Fibroblast of pulmonary artery (primary cell): ENCODE measurements around the gene SEMA3D.
A peak's percentile ranks its signal among the peaks of the same experiment; 100 is the strongest.

Experiments
- DNase-seq: peaks from one replicate; pipeline ENCODE4 v3.0.0-alpha.2; 2010; ENCODE audit warnings: low read depth
- H3K4me3 ChIP-seq: replicated peaks from 2 replicates; pipeline ENCODE4 v1.5.1; 2011; ENCODE audit warnings: low read depth, mild to moderate bottlenecking, control low read depth, low read length, moderate library complexity
- CTCF ChIP-seq: IDR thresholded peaks from 2 replicates; pipeline ENCODE4 v1.5.1; 2011; ENCODE audit warnings: mild to moderate bottlenecking, control low read depth, low read length, inconsistent platforms; ENCODE audit errors: missing control alignments

SEMA3D gene

GRCh38 chr7:85186521-85187241 is at the start of gene SEMA3D:
SEMA3D (minus strand) TSS chr7:85187056; CDS start chr7:85121891, 65,165 bp downstream.
- peak within 1 kb of the TSS; percentile 78 for H3K4me3 ChIP-seq
- TF ChIP-seq CTCF: peak; percentile 61
- DNase-seq: peak; percentile 88

GRCh38 chr7:85234730-85235129 is 47.9 kb upstream of the SEMA3D start:
- no peak for TF ChIP-seq CTCF
- no peak for DNase-seq
- H3K4me3 ChIP-seq: no peak overlapping the region

- no peak overlapping the region for H3K4me3 ChIP-seq
- DNase-seq: no peak
- TF ChIP-seq CTCF: no peak
Measured at GRCh38 chr7:85232068-85232467, 45.2 kb upstream of the SEMA3D start.

- TF ChIP-seq CTCF: no peak
- no peak for DNase-seq
Measured at GRCh38 chr7:85230623-85231022, 43.8 kb upstream of the SEMA3D start.

GRCh38 chr7:85229544-85229943 is 42.7 kb upstream of the SEMA3D start:
- no peak overlapping the region for H3K4me3 ChIP-seq
- TF ChIP-seq CTCF: no peak
- no peak for DNase-seq

More at GRCh38 chr7:85230623-85231022, 43.8 kb upstream of the SEMA3D start:
- no peak overlapping the region for H3K4me3 ChIP-seq

- no peak for DNase-seq
- no peak for TF ChIP-seq CTCF
- H3K4me3 ChIP-seq: no peak overlapping the region
Measured at GRCh38 chr7:85226361-85227085, 39.7 kb upstream of the SEMA3D start.
